ENCODE measurements around the gene ELL2. TPM values are rescaled to one million over a fixed set of nuclear protein-coding genes. Genes with fewer than 3 reads are reported as not detected.

Gene ELL2
- total RNA-seq, 2 donors from 2014 or later, result 26.9 to 38.2 TPM

- intact Hi-C loops (cut with DNase I), result no loop called here
- H3K9me3 ChIP-seq, result no peaks in the 10 kb centered on the region
- no peaks in the 10 kb centered on the region for H3K4me1 ChIP-seq
- no peaks in the 10 kb centered on the region for H3K27me3 ChIP-seq
- no peak for TF ChIP-seq CTCF (IDR thresholded peaks at IDR 0.05)
- H3K4me3 ChIP-seq, result no peak overlapping the region
- H3K27ac ChIP-seq, result no peak overlapping the region
- no peak for DNase-seq
- H3K36me3 ChIP-seq, result no peaks in the 10 kb centered on the region
- no peak overlapping the region for H3K9ac ChIP-seq (ENCODE audit: low read depth in 2 of 2, low read length in 2 of 2)
Measured at GRCh38 chr5:95988094-95988493, 26.4 kb upstream of the ELL2 start.

- Histone ChIP-seq H3K9me3 (no peaks in the 10 kb centered on the region), H3K9ac (ENCODE audit: low read depth in 2 of 2, low read length in 2 of 2) (no peak overlapping the region), H3K27ac (no peak overlapping the region), H3K4me3 (no peak overlapping the region), H3K36me3 (no peaks in the 10 kb centered on the region), H3K27me3 (no peaks in the 10 kb centered on the region), H3K4me1 (no peaks in the 10 kb centered on the region)
- no peak for TF ChIP-seq CTCF (IDR thresholded peaks at IDR 0.05)
- DNase-seq, result no peak
- intact Hi-C loops (cut with DNase I), result no loop called here
Measured at GRCh38 chr5:95986937-95987520, 25.4 kb upstream of the ELL2 start.

- intact Hi-C loops (cut with DNase I), result no loop called here
- no peaks in the 10 kb centered on the region for H3K4me1 ChIP-seq
- H3K36me3 ChIP-seq, result no peaks in the 10 kb centered on the region
- DNase-seq, result no peak
- H3K27ac ChIP-seq, result no peak overlapping the region
- no peak overlapping the region for H3K9ac ChIP-seq (ENCODE audit: low read depth in 2 of 2, low read length in 2 of 2)
- H3K4me3 ChIP-seq, result no peak overlapping the region
- H3K27me3 ChIP-seq, result no peaks in the 10 kb centered on the region
- no peak for TF ChIP-seq CTCF (IDR thresholded peaks at IDR 0.05)
- H3K9me3 ChIP-seq, result no peaks in the 10 kb centered on the region
Measured at GRCh38 chr5:95986001-95986400, 24.4 kb upstream of the ELL2 start.

- H3K36me3 ChIP-seq, result no peaks in the 10 kb centered on the region
- no peak for TF ChIP-seq CTCF (IDR thresholded peaks at IDR 0.05)
- no peak overlapping the region for H3K4me3 ChIP-seq
- no peak overlapping the region for H3K9ac ChIP-seq (ENCODE audit: low read depth in 2 of 2, low read length in 2 of 2)
- no peak for DNase-seq
- H3K4me1 ChIP-seq, result no peaks in the 10 kb centered on the region
- no peaks in the 10 kb centered on the region for H3K9me3 ChIP-seq
- H3K27me3 ChIP-seq, result no peaks in the 10 kb centered on the region
- intact Hi-C loops (cut with DNase I), result no loop called here
- H3K27ac ChIP-seq, result no peak overlapping the region
Measured at GRCh38 chr5:95985249-95985648, 23.6 kb upstream of the ELL2 start.

- Histone ChIP-seq H3K9ac (ENCODE audit: low read depth in 2 of 2, low read length in 2 of 2) (no peak overlapping the region), H3K27me3 (no peaks in the 10 kb centered on the region), H3K4me3 (no peak overlapping the region), H3K4me1 (no peaks in the 10 kb centered on the region), H3K36me3 (no peaks in the 10 kb centered on the region), H3K27ac (no peak overlapping the region), H3K9me3 (no peaks in the 10 kb centered on the region)
- DNase-seq, result no peak
- no peak for TF ChIP-seq CTCF (IDR thresholded peaks at IDR 0.05)
- intact Hi-C loops (cut with DNase I), result no loop called here
Measured at GRCh38 chr5:95984287-95984938, 22.8 kb upstream of the ELL2 start.
